Spleen (tissue), 11 donors: Measurements from ENCODE around the gene SH3BP1. TPM values are rescaled to one million over a fixed set of nuclear protein-coding genes. Genes with fewer than 3 reads are reported as not detected.
"Not testable (repeated sequence)": the region's sequence is repeated elsewhere in the genome, so short reads cannot be mapped to it uniquely, and the experiment has no call there.

Source experiments
- DNase-seq: peaks from one replicate; pipeline ENCODE4 v3.0.0-alpha.2; 2020
- H3K27ac ChIP-seq, 8 donors: fragments of 200-600 bp; sonication (generic) in 7 of 8; 1 replicate in 4 of 8; 2 replicates in 4 of 8; pipeline versions ENCODE4 v1.5.0 to v1.8.0; 2016 to 2021; ENCODE audit warnings: inconsistent platforms in 4 of 8, mild to moderate bottlenecking in 4 of 8, moderate library complexity in 1 of 8
- H3K27me3 ChIP-seq, 7 donors: fragments of 200-600 bp; sonication (generic) in 6 of 7; replicated peaks in 1 of 7; 1 replicate in 4 of 7; 2 replicates in 3 of 7; pipeline versions ENCODE4 v1.5.0 to v1.8.0; 2016 to 2021; ENCODE audit warnings: inconsistent platforms in 3 of 7, mild to moderate bottlenecking in 1 of 7
- H3K36me3 ChIP-seq, 6 donors: fragments of 200-600 bp; sonication (generic) in 5 of 6; 1 replicate in 4 of 6; 2 replicates in 2 of 6; pipeline versions ENCODE4 v1.5.0 to v1.8.0; 2016 to 2021; ENCODE audit warnings: inconsistent platforms in 2 of 6
- H3K4me1 ChIP-seq, 6 donors: fragments of 200-600 bp; sonication (generic) in 5 of 6; 1 replicate in 3 of 6; 2 replicates in 3 of 6; pipeline versions ENCODE4 v1.5.0 to v1.8.0; 2016 to 2021; ENCODE audit warnings: inconsistent platforms in 3 of 6
- H3K4me3 ChIP-seq, 8 donors: fragments of 200-600 bp; sonication (generic) in 7 of 8; 1 replicate in 4 of 8; 2 replicates in 4 of 8; pipeline versions ENCODE4 v1.5.0 to v1.8.0; 2016 to 2021; ENCODE audit warnings: inconsistent platforms in 4 of 8, mild to moderate bottlenecking in 4 of 8, moderate library complexity in 2 of 8
- H3K9me3 ChIP-seq, 8 donors: fragments of 200-600 bp; sonication (generic) in 7 of 8; 1 replicate in 4 of 8; 2 replicates in 4 of 8; pipeline versions ENCODE4 v1.5.0 to v1.8.0; 2016 to 2021; ENCODE audit warnings: inconsistent platforms in 4 of 8
- POLR2A ChIP-seq, 3 donors: fragments of 450-650 bp; IDR thresholded peaks; one replicate each; pipeline ENCODE4 v1.5.1; 2017; ENCODE audit warnings: antibody characterized with exemption in 3 of 3, mild to moderate bottlenecking in 1 of 3
- POLR2AphosphoS5 ChIP-seq, 3 donors: sonication (generic); formaldehyde crosslinking; IDR thresholded peaks; one replicate each; pipeline ENCODE4 v1.5.1; 2017; ENCODE audit warnings: antibody characterized with exemption in 3 of 3
- WGBS, 5 donors: extraction: QIAGEN DNeasy Blood & Tissue Kit in 3 of 5; methylation state at CpG; one replicate each; pipeline versions ENCODE4 v1.1.5 to v1.1.7; 2013 to 2018; 5-methylcytosine and 5-hydroxymethylcytosine counted together
- intact Hi-C: fragments of 100-400 bp; cut with DNase I; formaldehyde crosslinking; loops from one replicate; pipeline ENCODE4 v1.15.0; 2023; ENCODE audit warnings: low total_unique reads
- polyA plus RNA-seq, 3 donors: library from polyadenylated mRNA; stranded (reverse); fragments of 200-250 nt; gene quantifications; one replicate each; pipeline ENCODE4 v1.2.1, GENCODE V29; 2013
- total RNA-seq, 7 donors: library from RNA; depleted of rRNA in 3 of 7; stranded (reverse); fragments of >200 nt in 3 of 7; fragmentation: NEBNext Ultra II Directional in 4 of 7; extraction: Animal tissue kit (Norgen Biotek cat#: 25700) in 4 of 7; gene quantifications; one replicate each; pipeline versions ENCODE4 v1.1.0 to v1.2.1, GENCODE V29; 2016 to 2021
- TF ChIP-seq, protein P1 (sequence below), 11 experiments: fragments of 200-600 bp in 7 of 11; fragments of 450-650 bp in 4 of 11; sonication (generic) in 4 of 11; IDR thresholded peaks in 8 of 11; conservative IDR thresholded peaks in 3 of 11; 1 replicate in 7 of 11; 2 replicates in 4 of 11; pipeline versions ENCODE4 v1.4.0 to v1.8.0; 2016 to 2021; ENCODE audit warnings: antibody characterized with exemption in 11 of 11, inconsistent platforms in 4 of 11, mild to moderate bottlenecking in 1 of 11
- donor health status: healthy with polysubstance abuse.
- donor health status: DM: no; HTN: no; CAD: no; lungs with moderate emphysema.
- donor health status: DM: no; HTN: no; CAD: no.
- donor health status: Bipolar disorder and iron deficiency.
- donor health status: healthy.
- donor health status: DM: no; HTN: no; CAD: no.
- donor health status: DM: yes; HTN: yes; CAD: no.

Gene SH3BP1
- total and polyA plus RNA-seq, 10 donors, result 17.7 to 78.9 (median 57.2) TPM

DNA sequence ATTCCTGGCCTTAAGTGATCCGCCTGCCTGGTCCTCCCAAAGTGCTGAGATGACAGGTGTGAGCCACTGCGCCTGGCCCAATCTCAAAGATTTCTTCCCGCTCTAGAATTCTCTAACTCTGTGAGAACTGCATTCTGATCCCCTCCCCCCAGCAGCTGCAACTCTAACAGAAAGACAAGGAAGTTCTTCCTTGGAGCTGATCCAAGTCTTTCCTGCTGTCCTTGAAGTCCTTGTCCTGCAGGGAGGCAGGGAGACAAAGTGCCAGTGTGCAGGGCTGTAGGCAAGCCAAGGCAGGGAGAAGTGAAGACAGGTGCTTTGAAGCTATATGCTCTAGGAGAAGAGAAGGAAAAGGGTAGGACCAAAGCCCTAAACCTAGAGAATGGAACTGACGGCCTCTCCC is 40.3 kb upstream of the SH3BP1 start:
- no peak overlapping the region for H3K27ac ChIP-seq
- H3K9me3 ChIP-seq, result no peaks in the 10 kb centered on the region
- DNase-seq, result no peak
- H3K36me3 ChIP-seq, result no peaks in the 10 kb centered on the region
- 64 to 83% (median 70%) methylated on average over 4 of the region's 4 CpGs for WGBS, 5 donors
- no peak for TF ChIP-seq POLR2A (IDR thresholded peaks at IDR 0.05)
- intact Hi-C loops, result loop anchor here (10.0 kb wide), 1 partner anchor 64 kb away; no protein-coding TSS in a partner anchor
- H3K4me1 ChIP-seq, result peaks cover 0 to 13% (median 2%) of the 10 kb centered on the region in 6 donors
- H3K4me3 ChIP-seq, result no peak overlapping the region
- no peaks in the 10 kb centered on the region for H3K27me3 ChIP-seq

DNA sequence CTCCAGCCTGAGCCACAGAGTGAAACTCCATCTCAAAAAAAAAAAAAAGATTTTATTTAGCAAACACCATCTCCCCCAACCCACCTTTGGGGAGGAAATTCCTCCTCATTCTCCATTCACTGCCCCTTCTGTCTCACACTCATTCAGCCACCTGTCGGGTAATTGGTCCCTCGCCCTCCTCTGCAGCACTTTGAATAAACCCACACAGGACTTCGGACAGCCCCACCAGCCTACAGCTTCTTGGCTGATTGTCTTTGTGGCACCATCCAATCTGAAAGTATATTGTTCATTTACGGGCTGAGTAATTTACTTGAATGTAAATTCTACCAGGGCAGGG is 38.3 kb upstream of the SH3BP1 start:
- Histone ChIP-seq H3K9me3 (no peaks in the 10 kb centered on the region), H3K4me1 (peaks cover 0 to 32% (median 8%) of the 10 kb centered on the region in 6 donors), H3K36me3 (no peaks in the 10 kb centered on the region), H3K4me3 (no peak overlapping the region), H3K27me3 (peaks cover 0 to 6% (median 0%) of the 10 kb centered on the region in 7 donors), H3K27ac (no peak overlapping the region)
- DNase-seq, result no peak
- intact Hi-C loops, result no loop called here
- WGBS, 5 donors, result 44 to 79% (median 63%) methylated on average over 4 of the region's 4 CpGs
- TF ChIP-seq, protein P1, sequence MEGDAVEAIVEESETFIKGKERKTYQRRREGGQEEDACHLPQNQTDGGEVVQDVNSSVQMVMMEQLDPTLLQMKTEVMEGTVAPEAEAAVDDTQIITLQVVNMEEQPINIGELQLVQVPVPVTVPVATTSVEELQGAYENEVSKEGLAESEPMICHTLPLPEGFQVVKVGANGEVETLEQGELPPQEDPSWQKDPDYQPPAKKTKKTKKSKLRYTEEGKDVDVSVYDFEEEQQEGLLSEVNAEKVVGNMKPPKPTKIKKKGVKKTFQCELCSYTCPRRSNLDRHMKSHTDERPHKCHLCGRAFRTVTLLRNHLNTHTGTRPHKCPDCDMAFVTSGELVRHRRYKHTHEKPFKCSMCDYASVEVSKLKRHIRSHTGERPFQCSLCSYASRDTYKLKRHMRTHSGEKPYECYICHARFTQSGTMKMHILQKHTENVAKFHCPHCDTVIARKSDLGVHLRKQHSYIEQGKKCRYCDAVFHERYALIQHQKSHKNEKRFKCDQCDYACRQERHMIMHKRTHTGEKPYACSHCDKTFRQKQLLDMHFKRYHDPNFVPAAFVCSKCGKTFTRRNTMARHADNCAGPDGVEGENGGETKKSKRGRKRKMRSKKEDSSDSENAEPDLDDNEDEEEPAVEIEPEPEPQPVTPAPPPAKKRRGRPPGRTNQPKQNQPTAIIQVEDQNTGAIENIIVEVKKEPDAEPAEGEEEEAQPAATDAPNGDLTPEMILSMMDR (IDR thresholded peaks at IDR 0.05 in 8 of 11, conservative IDR thresholded peaks at IDR 0.05 in 3 of 11), result no peak

DNA sequence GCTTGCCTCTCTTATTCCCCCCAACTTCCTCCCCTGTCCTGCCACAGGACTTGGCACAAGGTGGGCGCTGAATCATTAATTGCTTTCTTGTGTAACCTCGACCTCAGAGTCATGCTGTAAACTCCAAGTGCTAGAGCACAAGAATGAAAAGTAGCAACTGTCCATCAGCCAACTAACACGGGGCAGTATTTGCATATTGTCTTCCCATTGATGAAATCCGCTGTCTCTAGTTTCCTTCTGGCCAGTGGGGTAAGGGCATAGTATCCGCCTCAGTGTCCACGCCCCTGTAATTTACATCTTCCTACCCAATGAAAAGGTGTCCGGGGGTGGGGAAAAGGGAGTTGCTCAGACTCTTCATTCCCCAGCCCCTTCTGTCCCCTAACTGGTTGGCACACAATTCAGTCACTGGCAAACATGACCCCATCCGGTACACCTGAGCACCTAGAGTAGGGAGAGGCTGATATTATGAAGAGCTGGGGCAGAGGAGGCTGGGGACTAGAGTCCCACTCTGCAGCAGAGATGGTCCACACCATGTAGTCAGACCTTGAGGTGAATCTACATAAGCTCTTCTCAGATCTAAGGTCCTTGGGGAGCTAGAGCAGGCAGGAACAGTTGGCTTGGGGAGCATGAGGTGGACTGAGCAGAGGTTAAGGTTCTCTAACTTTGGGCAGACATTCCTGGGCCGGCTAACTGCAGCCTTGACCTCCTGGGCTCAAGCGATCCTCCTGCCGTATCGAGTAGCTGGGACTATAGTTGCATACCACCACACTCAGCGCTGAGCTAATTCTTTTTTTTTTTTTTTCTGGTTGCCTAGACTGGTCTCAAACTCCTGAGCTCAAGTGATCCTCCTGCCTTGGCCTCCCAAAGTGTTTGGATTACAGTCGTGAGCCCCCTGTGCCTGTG is 37.7 kb upstream of the SH3BP1 start:
- no peak for TF ChIP-seq POLR2AphosphoS5 (IDR thresholded peaks at IDR 0.05)
- TF ChIP-seq, protein P1 (IDR thresholded peaks at IDR 0.05 in 8 of 11, conservative IDR thresholded peaks at IDR 0.05 in 3 of 11), result no peak
- 60 to 70% (median 63%) methylated on average over 14 of the region's 14 CpGs for WGBS, 5 donors
- Histone ChIP-seq H3K4me1 (peaks cover under 1 to 38% (median 10%) of the 10 kb centered on the region in 6 donors), H3K4me3 (no peak overlapping the region), H3K36me3 (no peaks in the 10 kb centered on the region), H3K27ac (no peak overlapping the region), H3K27me3 (peaks cover 0 to 10% (median 0%) of the 10 kb centered on the region in 7 donors), H3K9me3 (no peaks in the 10 kb centered on the region)
- no peak for DNase-seq
- intact Hi-C loops, result no loop called here

DNA sequence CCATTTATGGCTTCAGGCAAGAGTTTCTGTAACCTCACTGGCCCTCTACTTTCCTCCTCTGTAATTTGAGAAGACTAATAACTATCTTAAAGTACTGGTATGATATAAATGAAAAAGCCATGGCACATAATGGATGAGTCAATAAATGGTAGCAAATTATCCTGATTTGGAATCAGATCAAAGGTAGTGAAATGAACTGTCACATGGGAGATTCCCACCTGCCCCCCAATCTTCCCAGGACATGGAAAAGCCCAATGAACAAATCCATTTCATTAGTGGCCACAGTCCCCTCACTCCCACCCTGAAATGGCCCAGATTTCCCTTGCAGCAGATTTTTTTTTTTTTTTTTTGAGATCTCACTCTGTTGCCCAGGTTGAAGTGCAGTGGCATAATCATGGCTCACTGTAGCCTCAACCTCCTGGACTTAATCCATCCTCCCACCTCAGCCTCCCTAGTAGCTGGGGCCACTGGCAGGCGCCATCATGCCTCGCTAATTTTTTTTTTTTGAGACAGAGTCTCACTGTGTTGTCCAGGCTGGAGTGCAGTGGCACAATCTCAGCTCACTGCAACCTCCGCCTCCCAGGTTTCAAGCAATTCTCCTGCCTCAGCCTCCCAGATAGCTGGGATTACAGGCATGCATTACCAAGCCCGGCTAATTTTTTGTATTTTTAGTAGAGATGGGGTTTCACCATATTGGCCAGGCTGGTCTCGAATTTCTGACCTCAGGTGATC is 36.8 kb upstream of the SH3BP1 start:
- intact Hi-C loops, H3K27me3 ChIP-seq, H3K27ac ChIP-seq, H3K4me3 ChIP-seq, DNase-seq, H3K36me3 ChIP-seq, H3K9me3 ChIP-seq: not testable (repeated sequence)
- peaks cover 8 to 47% (median 18%) of the 10 kb centered on the region in 6 donors for H3K4me1 ChIP-seq
- WGBS, 5 donors, result 81 to 92% (median 87%) methylated on average over 5 of the region's 5 CpGs

DNA sequence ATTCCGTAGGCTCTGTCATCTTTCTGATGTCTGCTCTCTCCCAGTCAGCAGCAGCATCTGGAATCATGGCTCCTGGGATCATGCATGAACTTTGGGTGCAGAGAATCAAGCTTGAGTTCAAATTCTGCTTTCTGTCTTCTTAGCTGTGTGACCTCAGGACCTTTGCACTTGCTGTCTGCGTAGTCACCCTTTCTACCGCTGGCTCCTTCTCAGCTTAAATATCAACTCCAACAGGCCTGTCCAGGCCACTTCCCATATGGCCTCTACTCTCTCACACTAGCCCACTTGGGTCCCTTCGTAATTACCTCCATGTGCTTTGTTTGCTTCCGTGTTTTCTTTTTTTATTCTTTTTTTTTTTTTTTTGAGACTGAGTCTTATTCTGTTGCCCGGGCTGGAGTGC is 35.4 kb upstream of the SH3BP1 start:
- 87 to 93% (median 92%) methylated on average over 6 of the region's 6 CpGs for WGBS, 5 donors
- no peak overlapping the region for H3K27ac ChIP-seq

More for the DNA sequence above, 35.4 kb upstream of the SH3BP1 start:
- intact Hi-C loops, result no loop called here
- Histone ChIP-seq H3K4me1 (peaks cover 8 to 48% (median 23%) of the 10 kb centered on the region in 6 donors), H3K4me3 (no peak overlapping the region), H3K36me3 (no peaks in the 10 kb centered on the region), H3K27me3 (peaks cover 0 to 10% (median 0%) of the 10 kb centered on the region in 7 donors), H3K9me3 (no peaks in the 10 kb centered on the region)
- DNase-seq, result no peak
- TF ChIP-seq POLR2A (IDR thresholded peaks at IDR 0.05), result no peak
